Measurements from ENCODE around the gene PUSL1. TPM values are rescaled to one million over a fixed set of nuclear protein-coding genes. Genes with fewer than 3 reads are reported as not detected.
A peak's percentile ranks its signal among the peaks of the same experiment; 100 is the strongest.

Gene PUSL1
- total RNA-seq, 4 donors from 2014 or later = 6.2 to 13.1 (median 9.5) TPM

DNA sequence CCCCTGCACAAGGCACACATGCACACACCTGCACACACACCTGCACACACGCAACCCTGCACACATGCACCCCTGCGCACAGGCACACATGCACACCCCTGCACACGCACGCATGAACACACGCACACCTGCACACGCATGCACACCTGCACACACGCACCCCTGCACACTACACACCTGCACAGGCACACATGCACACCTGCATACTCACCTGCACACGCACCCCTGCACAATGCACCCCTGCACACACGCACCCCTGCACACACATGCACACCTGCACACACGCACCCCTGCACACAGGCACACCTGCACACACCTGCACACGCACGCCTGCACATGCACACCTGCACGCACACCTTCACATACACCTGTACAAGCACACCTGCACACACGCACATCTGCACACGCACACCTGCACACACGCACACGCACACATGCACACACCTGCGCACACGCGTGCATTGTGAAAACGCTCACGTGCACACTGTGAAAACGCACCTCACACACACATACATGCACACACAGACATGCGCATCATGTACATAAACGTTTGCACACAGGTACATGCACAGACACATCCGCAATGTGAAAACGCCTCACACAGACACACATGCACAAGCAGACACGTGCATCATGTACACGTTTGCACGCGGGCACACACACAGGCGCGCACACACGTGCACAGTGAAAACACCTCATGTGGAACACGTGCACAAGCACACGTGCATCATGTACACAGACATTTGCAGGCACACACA lies 32.6 kb downstream of the PUSL1 start:
- DNase-seq (no peak), ATAC-seq (no peak)
- Histone ChIP-seq H3K27ac (no peak overlapping the region), H3K36me3 (peaks cover 0 to 55% of the 10 kb centered on the region in 2 donors), H3K27me3 (no peaks in the 10 kb centered on the region), H3K4me3 (no peak overlapping the region), H3K9me3 (no peaks in the 10 kb centered on the region), H3K4me1 (peaks cover 30 to 43% of the 10 kb centered on the region in 2 donors)
- intact Hi-C loops (cut with DNase I; ENCODE audit: low total_unique reads) = no loop called here
- TF ChIP-seq POLR2A (IDR thresholded peaks at IDR 0.05) = no peak
- TF ChIP-seq, protein P1, sequence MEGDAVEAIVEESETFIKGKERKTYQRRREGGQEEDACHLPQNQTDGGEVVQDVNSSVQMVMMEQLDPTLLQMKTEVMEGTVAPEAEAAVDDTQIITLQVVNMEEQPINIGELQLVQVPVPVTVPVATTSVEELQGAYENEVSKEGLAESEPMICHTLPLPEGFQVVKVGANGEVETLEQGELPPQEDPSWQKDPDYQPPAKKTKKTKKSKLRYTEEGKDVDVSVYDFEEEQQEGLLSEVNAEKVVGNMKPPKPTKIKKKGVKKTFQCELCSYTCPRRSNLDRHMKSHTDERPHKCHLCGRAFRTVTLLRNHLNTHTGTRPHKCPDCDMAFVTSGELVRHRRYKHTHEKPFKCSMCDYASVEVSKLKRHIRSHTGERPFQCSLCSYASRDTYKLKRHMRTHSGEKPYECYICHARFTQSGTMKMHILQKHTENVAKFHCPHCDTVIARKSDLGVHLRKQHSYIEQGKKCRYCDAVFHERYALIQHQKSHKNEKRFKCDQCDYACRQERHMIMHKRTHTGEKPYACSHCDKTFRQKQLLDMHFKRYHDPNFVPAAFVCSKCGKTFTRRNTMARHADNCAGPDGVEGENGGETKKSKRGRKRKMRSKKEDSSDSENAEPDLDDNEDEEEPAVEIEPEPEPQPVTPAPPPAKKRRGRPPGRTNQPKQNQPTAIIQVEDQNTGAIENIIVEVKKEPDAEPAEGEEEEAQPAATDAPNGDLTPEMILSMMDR (IDR thresholded peaks at IDR 0.05 in 4 of 5, conservative IDR thresholded peaks at IDR 0.05 in 1 of 5) = no peak
- in situ Hi-C loops (cut with MboI; ENCODE audit: low sequenced_read_pairs in 4 of 4) = no loop called here

DNA sequence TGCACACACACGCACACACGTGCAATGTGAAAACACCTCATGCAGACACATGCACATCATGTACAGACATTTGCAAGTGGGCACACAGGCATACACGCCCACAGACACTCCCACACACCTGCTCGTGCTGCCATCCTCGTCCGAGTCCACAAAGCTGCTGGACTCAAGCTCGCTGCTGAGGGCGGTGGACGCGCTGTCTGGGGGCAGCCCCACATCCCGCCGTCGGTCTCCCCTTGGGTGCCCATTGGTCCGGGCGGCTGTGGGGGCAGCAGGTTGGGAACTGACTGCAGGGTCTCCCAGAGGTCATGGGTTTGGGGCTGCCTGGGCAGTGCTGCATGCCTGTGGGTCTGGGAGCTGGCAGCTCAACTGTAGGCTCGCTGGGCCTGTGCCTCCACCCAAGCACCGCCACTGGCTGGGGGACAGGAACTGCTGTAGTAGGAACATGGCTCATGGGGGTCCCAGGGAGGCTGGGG lies 33.2 kb downstream of the PUSL1 start:
- Histone ChIP-seq H3K4me3 (no peak overlapping the region), H3K27me3 (no peaks in the 10 kb centered on the region), H3K36me3 (peaks cover 0 to 51% of the 10 kb centered on the region in 2 donors), H3K27ac (no peak overlapping the region), H3K9me3 (no peaks in the 10 kb centered on the region), H3K4me1 (peaks cover 37 to 49% of the 10 kb centered on the region in 2 donors)
- intact Hi-C loops (cut with DNase I; ENCODE audit: low total_unique reads) = no loop called here
- no peak for TF ChIP-seq POLR2A (IDR thresholded peaks at IDR 0.05)
- TF ChIP-seq, protein P1 (IDR thresholded peaks at IDR 0.05 in 4 of 5, conservative IDR thresholded peaks at IDR 0.05 in 1 of 5) = no peak
- in situ Hi-C loops (cut with MboI; ENCODE audit: low sequenced_read_pairs in 4 of 4) = no loop called here
- no peak for DNase-seq
- ATAC-seq = no peak

DNA sequence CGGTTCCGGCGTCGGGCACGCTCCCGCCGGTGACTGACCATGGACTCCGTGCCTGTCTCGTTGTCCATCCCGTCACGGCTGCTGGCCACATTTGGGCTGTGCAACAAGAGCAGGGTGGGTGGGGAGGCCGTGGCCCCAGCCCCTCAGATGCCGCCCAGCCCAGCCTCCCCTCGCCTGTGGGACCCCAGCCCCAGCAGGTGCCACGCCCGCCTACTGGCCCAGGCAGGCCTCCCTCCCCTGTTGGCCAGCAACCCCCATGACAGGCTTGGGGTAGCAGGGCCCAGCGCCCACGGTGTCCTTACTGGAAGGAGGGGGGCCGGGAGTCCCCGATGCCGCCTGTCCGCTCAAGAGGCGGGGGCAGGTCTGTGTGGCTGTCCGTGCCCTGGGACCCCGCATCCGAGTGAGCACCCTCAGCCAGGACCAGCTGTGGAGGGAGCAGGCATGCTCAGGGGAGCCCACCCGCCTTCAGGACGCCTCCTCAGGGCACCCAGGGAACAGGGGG lies 33.7 kb downstream of the PUSL1 start:
- TF ChIP-seq, protein P1 (IDR thresholded peaks at IDR 0.05 in 4 of 5, conservative IDR thresholded peaks at IDR 0.05 in 1 of 5) = no peak
- no peak for TF ChIP-seq POLR2A (IDR thresholded peaks at IDR 0.05)
- peaks cover 42 to 54% of the 10 kb centered on the region in 2 donors for H3K4me1 ChIP-seq
- peak overlapping the region in 2 of 4 donors; percentile 98 to 99 for H3K27ac ChIP-seq
- H3K27me3 ChIP-seq = no peaks in the 10 kb centered on the region
- intact Hi-C loops (cut with DNase I; ENCODE audit: low total_unique reads) (no loop called here), in situ Hi-C loops (cut with MboI; ENCODE audit: low sequenced_read_pairs in 4 of 4) (no loop called here)
- no peak overlapping the region for H3K4me3 ChIP-seq
- DNase-seq (no peak), ATAC-seq (no peak)
- peaks cover 0 to 46% of the 10 kb centered on the region in 2 donors for H3K36me3 ChIP-seq
- H3K9me3 ChIP-seq = no peaks in the 10 kb centered on the region

DNA sequence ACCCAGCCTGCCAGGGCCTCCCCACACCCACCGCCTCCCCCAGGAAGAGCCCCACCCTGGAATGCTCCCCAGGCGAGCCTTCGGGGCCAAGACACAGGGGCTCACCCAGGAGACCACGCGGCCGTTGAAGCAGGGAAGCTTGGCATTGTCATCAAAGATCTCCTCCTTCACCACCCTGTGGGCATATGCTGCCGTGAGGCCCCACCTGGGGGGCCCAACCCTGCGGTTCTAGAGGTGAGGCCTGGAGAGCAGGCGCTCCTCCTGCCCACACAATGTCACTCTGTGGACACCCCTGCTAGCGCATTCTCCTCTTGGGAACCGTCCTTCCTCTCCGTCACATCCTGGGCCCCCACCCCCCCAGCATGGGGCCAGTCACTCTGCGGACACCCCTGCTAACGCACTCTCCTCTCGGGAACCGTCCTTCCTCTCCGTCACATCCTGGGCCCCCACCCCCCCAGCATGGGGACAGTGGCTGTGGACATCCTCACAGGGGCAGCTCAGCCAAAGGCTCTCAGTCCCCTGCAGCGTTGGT lies 34.3 kb downstream of the PUSL1 start:
- Histone ChIP-seq H3K27me3 (no peaks in the 10 kb centered on the region), H3K36me3 (peaks cover 0 to 41% of the 10 kb centered on the region in 2 donors), H3K9me3 (no peaks in the 10 kb centered on the region), H3K4me1 (peaks cover 47 to 60% of the 10 kb centered on the region in 2 donors), H3K27ac (peak overlapping the region; percentile 96 to 99 (median 98)), H3K4me3 (no peak overlapping the region)
- in situ Hi-C loops (cut with MboI; ENCODE audit: low sequenced_read_pairs in 4 of 4) (no loop called here), intact Hi-C loops (cut with DNase I; ENCODE audit: low total_unique reads) (no loop called here)
- TF ChIP-seq, protein P1 (IDR thresholded peaks at IDR 0.05 in 4 of 5, conservative IDR thresholded peaks at IDR 0.05 in 1 of 5) = no peak
- no peak for DNase-seq
- ATAC-seq = no peak
